K562 (cell line): Measurements from ENCODE around the gene DDX39A. TPM values are rescaled to one million over a fixed set of nuclear protein-coding genes. Genes with fewer than 3 reads are reported as not detected.

Source experiments
- ATAC-seq: fragments of 200-7000 bp; cut with Tn5 transposase; 3 replicates; pipeline ENCODE4 v1.9.1; 2020; ENCODE audit warnings: moderate library complexity
- BruUV-seq: library from RNA; stranded (reverse); fragments of 400-500 nt; replicated peaks from 2 replicates; lab custom pipeline; 2021; lab: Mats Ljungman, UMichigan
- CTCF ChIA-PET: fragments of 300-600 bp; formaldehyde crosslinking; extraction: SDS; loops from one replicate; lab custom pipeline; 2021; ENCODE audit warnings: low intra/inter-chr PET ratio; lab: Yijun Ruan, JAX
- POLR2A ChIA-PET: fragments of 300-600, 350-650 bp; sonication (Branson Sonifier 250); formaldehyde crosslinking; extraction: SDS; loops from one replicate; lab custom pipeline; 2021; ENCODE audit warnings: antibody characterized with exemption, inconsistent platforms; lab: Yijun Ruan, JAX
- DNase-seq, 4 experiments: peaks; one replicate each; pipeline versions ENCODE4 v3.0.0 to v3.0.0-alpha.2; 2011 to 2018; ENCODE audit warnings: low spot score in 3 of 4, mixed read lengths in 3 of 4; ENCODE audit errors: extremely low read depth in 1 of 4
- FAIRE-seq: peaks from 2 replicates; lab custom pipeline; 2011; peaks lifted over from hg19 to GRCh38; lab: Jason Lieb, UNC
- H2AFZ ChIP-seq: 2 replicates; pipeline ENCODE4 v1.6.0; 2011; ENCODE audit warnings: low read depth, low read length, control low read depth, inconsistent platforms
- H3K27ac ChIP-seq: fragments of 200-600 bp; 3 replicates; pipeline ENCODE4 v1.8.0; 2011; ENCODE audit warnings: low read depth, mild to moderate bottlenecking, control low read depth, inconsistent platforms, low read length, moderate library complexity, mixed read lengths; ENCODE audit errors: extremely low read depth
- H3K27me3 ChIP-seq, 2 experiments: fragments of 300-600 bp in 1 of 2; 2 replicates in 1 of 2; 3 replicates in 1 of 2; pipeline versions ENCODE4 v1.6.0 to v1.8.0; 2011; ENCODE audit warnings: inconsistent platforms in 2 of 2, low read length in 2 of 2, mild to moderate bottlenecking in 1 of 2, mixed read lengths in 1 of 2, moderate library complexity in 1 of 2; ENCODE audit not compliant: control insufficient read depth in 2 of 2, insufficient read depth in 2 of 2
- H3K36me3 ChIP-seq: fragments of 300-600 bp; 3 replicates; pipeline ENCODE4 v1.8.0; 2011; ENCODE audit warnings: mild to moderate bottlenecking, low read length, inconsistent platforms; ENCODE audit not compliant: control insufficient read depth, insufficient read depth
- H3K4me1 ChIP-seq, 2 experiments: fragments of 200-600 bp in 1 of 2; replicated peaks in 1 of 2; 2 replicates in 1 of 2; 3 replicates in 1 of 2; pipeline versions ENCODE4 v1.5.1 to v1.8.0; 2011; ENCODE audit warnings: inconsistent platforms in 2 of 2, low read length in 2 of 2, mild to moderate bottlenecking in 1 of 2, mixed read lengths in 1 of 2, moderate library complexity in 1 of 2; ENCODE audit not compliant: control insufficient read depth in 2 of 2, insufficient read depth in 2 of 2
- H3K4me2 ChIP-seq: 2 replicates; pipeline ENCODE4 v1.6.1; 2011; ENCODE audit warnings: low read length, control low read depth, inconsistent platforms, mixed read lengths; ENCODE audit not compliant: insufficient read depth
- H3K4me3 ChIP-seq: fragments of 200-600 bp; sonication (generic), shearing (Covaris generic); 2 replicates; pipeline ENCODE4 v1.5.1; 2016; ENCODE audit warnings: control low read depth, inconsistent platforms
- H3K79me2 ChIP-seq: fragments of 200-600 bp; 3 replicates; pipeline ENCODE4 v1.8.0; 2011; ENCODE audit warnings: low read length, inconsistent platforms; ENCODE audit not compliant: control insufficient read depth, insufficient read depth
- H3K9ac ChIP-seq, 2 experiments: 2 replicates each; pipeline versions ENCODE4 v1.6.0 to v1.6.1; 2011; ENCODE audit warnings: low read depth in 2 of 2, low read length in 2 of 2, control low read depth in 1 of 2, inconsistent platforms in 1 of 2, mild to moderate bottlenecking in 1 of 2, mixed read lengths in 1 of 2; ENCODE audit not compliant: insufficient read depth in 1 of 2
- H3K9me1 ChIP-seq: one replicate; pipeline ENCODE4 v1.6.0; 2011; ENCODE audit warnings: inconsistent platforms, mild to moderate bottlenecking, low read length, moderate library complexity; ENCODE audit not compliant: control insufficient read depth, insufficient read depth
- H3K9me3 ChIP-seq: replicated peaks from 2 replicates; pipeline ENCODE4 v1.5.1; 2011; ENCODE audit warnings: low read depth, low read length, inconsistent platforms; ENCODE audit not compliant: control insufficient read depth, insufficient read depth
- H4K20me1 ChIP-seq: replicated peaks from 2 replicates; pipeline ENCODE4 v1.6.1; 2011; ENCODE audit warnings: low read length, inconsistent platforms, mixed read lengths; ENCODE audit not compliant: control insufficient read depth, insufficient read depth
- BCOR ChIP-seq: fragments of 450-650 bp; IDR thresholded peaks from 2 replicates; pipeline ENCODE4 v1.6.1; 2016
- ETV1 ChIP-seq: fragments of 450-650 bp; conservative IDR thresholded peaks from 2 replicates; pipeline ENCODE4 v1.6.1; 2016; ENCODE audit warnings: missing genetic modification characterization, control low read depth, low read depth, missing compliant biosample characterization
- FOXK1 ChIP-seq: sonication (generic); formaldehyde crosslinking; IDR thresholded peaks from 2 replicates; pipeline ENCODE4 v1.8.0; 2022; ENCODE audit warnings: missing genetic modification reagents, mild to moderate bottlenecking, borderline replicate concordance
- HNRNPK ChIP-seq: fragments of 200-400 bp; formaldehyde crosslinking; IDR thresholded peaks from one replicate; pipeline ENCODE4 v1.6.1; 2018; ENCODE audit warnings: mild to moderate bottlenecking, low read depth, low read length; ENCODE audit not compliant: poor library complexity, severe bottlenecking
- KDM1A ChIP-seq, 2 experiments: fragments of 450-650 bp; IDR thresholded peaks; 2 replicates each; pipeline ENCODE4 v1.6.1; 2016; ENCODE audit warnings: mild to moderate bottlenecking in 2 of 2
- PHF20 ChIP-seq: fragments of 450-650 bp; IDR thresholded peaks from 2 replicates; pipeline ENCODE4 v1.6.1; 2018; ENCODE audit not compliant: partially characterized antibody
- RBM25 ChIP-seq: fragments of 200-400 bp; formaldehyde crosslinking; IDR thresholded peaks from 2 replicates; pipeline ENCODE4 v1.6.1; 2018; ENCODE audit warnings: low read length, low read depth, moderate library complexity; ENCODE audit not compliant: severe bottlenecking
- TEAD2 ChIP-seq: fragments of 450-650 bp; IDR thresholded peaks from 2 replicates; pipeline ENCODE4 v1.6.1; 2016; ENCODE audit warnings: missing genetic modification characterization, control low read depth, missing compliant biosample characterization
- ZNF75A ChIP-seq: fragments of 450-650 bp; formaldehyde crosslinking; IDR thresholded peaks from 2 replicates; pipeline ENCODE4 v1.4.0; 2020; ENCODE audit warnings: mild to moderate bottlenecking
- WGBS: fragments of 100-300 bp; shearing (Covaris generic); methylation state at CpG from one replicate; pipeline ENCODE4 v1.1.6; 2016; ENCODE audit warnings: low coverage, mixed read lengths; ENCODE audit not compliant: insufficient coverage; ENCODE audit errors: missing lambda C conversion rate; 5-methylcytosine and 5-hydroxymethylcytosine counted together
- in situ Hi-C: fragments of 300-500 bp; cut with MboI; formaldehyde crosslinking; loops from 4 replicates; pipeline ENCODE4 v1.15.0; 2018; ENCODE audit warnings: inconsistent platforms, mixed read lengths
- intact Hi-C: fragments of 100-400 bp; cut with micrococcal nuclease; formaldehyde crosslinking; loops from 2 replicates; pipeline ENCODE4 v1.14.2; 2022
- polyA plus RNA-seq, 8 experiments: library from polyadenylated mRNA; depleted of rRNA in 4 of 8; stranded (reverse) in 5 of 8; unstranded in 3 of 8; fragments of >200 nt; fragmentation: Nextera tagmentation in 2 of 8; fragmentation: Illumina TruSeq in 1 of 8; extraction: Ambion mirVana in 2 of 8; extraction: Trizol in 1 of 8; gene quantifications; 2 replicates each; pipeline versions ENCODE4 v1.2.1 to v1.2.3, GENCODE V29; 2011 to 2014; ENCODE audit warnings: inconsistent platforms in 1 of 8, missing spikeins in 1 of 8
- total RNA-seq, 7 experiments: library from RNA; depleted of rRNA in 6 of 7; stranded (reverse); fragments of >200 nt in 6 of 7; fragmentation: Illumina TruSeq in 2 of 7; extraction: Trizol in 2 of 7; gene quantifications; 2 replicates each; pipeline versions ENCODE4 v1.2.1 to v1.2.3, GENCODE V29; 2011 to 2021; ENCODE audit warnings: low replicate concordance in 1 of 7

Gene DDX39A
- total and polyA plus RNA-seq, 9 of the 15 experiments (the other 6 are each of a cell fraction or from before 2014, with no cell fraction given): 90.3 to 250 (median 188) TPM

DNA sequence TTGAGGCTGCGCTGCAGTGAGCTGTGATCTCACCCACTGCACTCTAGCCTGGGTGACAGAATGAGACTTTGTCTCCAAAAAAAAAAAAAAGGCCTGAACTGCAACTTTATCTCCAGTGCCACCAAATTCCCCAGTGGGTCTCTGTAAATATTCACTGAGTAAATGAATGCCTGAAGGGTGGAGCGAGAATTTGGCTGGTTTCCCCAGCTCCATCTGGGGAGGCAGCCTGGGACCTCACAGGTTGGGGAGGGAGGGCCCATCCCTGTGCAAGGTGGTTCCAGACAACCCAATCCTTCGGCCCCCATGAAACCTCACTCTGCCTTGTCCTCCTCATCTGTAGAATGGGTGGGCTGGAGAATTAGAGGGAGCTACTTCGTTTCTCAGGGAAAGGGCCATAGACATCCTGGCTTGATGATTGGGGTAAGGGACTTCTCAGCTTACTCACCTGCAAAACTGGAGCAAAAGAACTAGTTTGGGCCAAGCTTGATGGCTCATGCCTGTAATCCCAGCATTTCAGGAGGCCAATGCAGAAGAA is 9.8 kb upstream of the DDX39A start:
- H3K4me3 ChIP-seq: no peak overlapping the region
- H3K27me3 ChIP-seq: no peaks in the 10 kb centered on the region
- 30% methylated on average over 3 of the region's 4 CpGs for WGBS
- no peak overlapping the region for H3K27ac ChIP-seq
- FAIRE-seq: no peak
- peaks cover 9% of the 10 kb centered on the region for H3K79me2 ChIP-seq
- ChIA-PET CTCF (no interaction called here), POLR2A (interaction anchor here (0.7 to 1.6 kb wide), 6 partner anchors 9 to 90 kb away, joined by 3 to 6 read pairs (median 3); partner anchors contain the start of gene DNAJB1)
- TF ChIP-seq ETV1 (tag): no peak
- TF ChIP-seq TEAD2 (tag): no peak
- peak; percentile 68 for TF ChIP-seq RBM25
- peak; percentile 72 for TF ChIP-seq BCOR
- peak in 1 of 2 experiments; percentile 51; a peak in 2 of 4 replicates for TF ChIP-seq KDM1A (IDR thresholded peaks at IDR 0.05)
- TF ChIP-seq ZNF75A (CRISPR knock-in tag): no peak
- TF ChIP-seq PHF20: peak; percentile 21
- no peak for TF ChIP-seq HNRNPK
- no peak for TF ChIP-seq FOXK1 (CRISPR knock-in tag)
- no peaks in the 10 kb centered on the region; the same call in 1 of the 2 replicates for H4K20me1 ChIP-seq
- H3K9me1 ChIP-seq: no peaks in the 10 kb centered on the region
- BruUV-seq: no TSS peak
- H3K4me1 ChIP-seq: peaks cover 9 to 37% of the 10 kb centered on the region in 2 experiments; a peak in 4 of 5 replicates
- peak in 1 of 4 experiments; percentile 6 for DNase-seq
- H3K4me2 ChIP-seq: no peak overlapping the region
- intact Hi-C loops (no loop called here), in situ Hi-C loops (no loop called here)
- H2AFZ ChIP-seq: no peak overlapping the region
- peak overlapping the region in 1 of 2 experiments; percentile 17; a peak in 1 of 4 replicates for H3K9ac ChIP-seq
- H3K9me3 ChIP-seq: no peaks in the 10 kb centered on the region
- no peaks in the 10 kb centered on the region for H3K36me3 ChIP-seq
- ATAC-seq: no peak
